ENCODE measurements around the gene MYO1F.

Gene MYO1F

DNA sequence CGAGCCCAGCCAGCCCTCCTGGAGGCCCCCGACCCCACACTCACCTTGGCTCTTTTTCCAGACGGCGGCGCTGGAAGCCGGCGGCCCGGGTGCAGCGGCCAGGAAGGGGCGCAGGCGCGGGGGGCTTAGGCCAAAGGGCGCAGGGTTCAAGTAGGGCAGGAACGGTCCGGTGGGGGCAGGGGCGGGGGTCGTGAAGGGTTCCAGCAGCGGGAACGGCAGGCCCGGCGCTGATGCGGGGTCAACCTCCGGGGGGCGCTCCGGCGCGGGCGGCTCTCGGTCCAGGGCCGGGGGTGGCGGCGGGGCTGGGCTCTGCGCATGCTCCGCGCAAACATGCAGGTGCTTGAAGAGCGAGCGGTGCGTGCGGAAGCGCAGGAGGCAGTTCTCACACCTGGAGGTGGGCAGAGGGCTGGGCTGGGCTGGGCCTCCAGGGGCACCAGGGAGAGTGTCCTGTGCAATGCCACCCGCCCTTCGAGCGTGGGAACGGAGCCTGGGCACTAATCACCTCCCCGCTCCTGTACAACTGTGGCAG lies 65.6 kb downstream of the MYO1F start:
- H3K4me2 ChIP-seq (ENCODE audit: low read length) = no peak overlapping the region

DNA sequence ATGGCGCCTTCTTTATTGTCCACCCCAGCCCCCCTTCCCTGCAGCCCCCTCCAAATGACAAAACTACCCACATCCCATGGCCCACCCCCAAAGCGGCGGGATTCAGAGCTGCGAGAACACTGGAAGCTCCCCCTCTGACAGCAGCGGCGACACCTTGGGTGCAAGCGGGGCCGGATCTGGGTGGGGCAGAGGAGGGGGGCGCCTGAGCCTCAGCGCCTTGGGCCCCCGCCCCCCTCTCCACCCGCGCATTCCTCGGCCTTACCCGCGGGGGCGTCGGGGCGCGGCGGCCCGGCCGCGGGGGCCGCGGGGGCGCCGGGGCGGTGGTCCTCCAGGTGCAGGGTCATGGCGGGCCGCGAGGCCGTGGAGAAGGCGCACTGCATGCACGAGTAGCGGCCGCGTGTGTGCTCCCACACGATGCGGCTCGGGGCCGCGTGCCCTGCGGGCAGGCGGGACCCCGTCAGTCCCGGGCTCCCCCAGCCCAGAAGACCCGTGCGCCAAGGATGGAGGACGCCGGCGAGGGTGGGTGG lies 66.6 kb downstream of the MYO1F start:
- Histone ChIP-seq H3K4me1 (ENCODE audit: insufficient read depth, low read length, severe bottlenecking) (peaks cover 23% of the 10 kb centered on the region), H4K20me1 (ENCODE audit: insufficient read depth, low read length) (no peaks in the 10 kb centered on the region), H3K9me2 (ENCODE audit: low read depth, low read length) (no peaks in the 10 kb centered on the region), H3K27me3 (ENCODE audit: insufficient read depth, low read length) (no peaks in the 10 kb centered on the region), H2AFZ (ENCODE audit: low read length) (no peak overlapping the region), H3K4me3 (ENCODE audit: low read depth, low read length, poor library complexity, severe bottlenecking) (no peak overlapping the region), H3K36me3 (ENCODE audit: insufficient read depth, low read length) (peaks cover 10% of the 10 kb centered on the region; the same call in 1 of the 2 replicates), H3K9ac (ENCODE audit: low read length) (no peak overlapping the region), H3K79me2 (ENCODE audit: insufficient read depth, low read length) (no peaks in the 10 kb centered on the region), H3F3A (ENCODE audit: insufficient read depth, low read length) (no peaks in the 10 kb centered on the region), H3K27ac (ENCODE audit: low read depth, low read length, poor library complexity, severe bottlenecking) (no peak overlapping the region), H3K9me3 (ENCODE audit: low read length) (no peaks in the 10 kb centered on the region), H3K4me2 (ENCODE audit: low read length) (no peak overlapping the region)
- no peak for TF ChIP-seq EZH2 (IDR thresholded peaks at IDR 0.05; ENCODE audit: borderline replicate concordance, low read length)

More for the DNA sequence above, 65.6 kb downstream of the MYO1F start:
- H4K20me1 ChIP-seq (ENCODE audit: insufficient read depth, low read length) = no peaks in the 10 kb centered on the region
- H3K9ac ChIP-seq (ENCODE audit: low read length) = no peak overlapping the region
- H3K36me3 ChIP-seq (ENCODE audit: insufficient read depth, low read length) = peaks cover 10% of the 10 kb centered on the region; the same call in 1 of the 2 replicates
- H3K27ac ChIP-seq (ENCODE audit: low read depth, low read length, poor library complexity, severe bottlenecking) = no peak overlapping the region
- H3K4me3 ChIP-seq (ENCODE audit: low read depth, low read length, poor library complexity, severe bottlenecking) = no peak overlapping the region
- peaks cover 17% of the 10 kb centered on the region for H3K4me1 ChIP-seq (ENCODE audit: insufficient read depth, low read length, severe bottlenecking)
- H3F3A ChIP-seq (ENCODE audit: insufficient read depth, low read length) = no peaks in the 10 kb centered on the region
- no peaks in the 10 kb centered on the region for H3K9me3 ChIP-seq (ENCODE audit: low read length)
- TF ChIP-seq CTCF (IDR thresholded peaks at IDR 0.05; ENCODE audit: low read length) (peak; percentile 7; the same call in 1 of the 2 replicates), EZH2 (IDR thresholded peaks at IDR 0.05; ENCODE audit: borderline replicate concordance, low read length) (no peak)
- no peaks in the 10 kb centered on the region for H3K79me2 ChIP-seq (ENCODE audit: insufficient read depth, low read length)
- H3K9me2 ChIP-seq (ENCODE audit: low read depth, low read length) = no peaks in the 10 kb centered on the region
- no peaks in the 10 kb centered on the region for H3K27me3 ChIP-seq (ENCODE audit: insufficient read depth, low read length)
- H2AFZ ChIP-seq (ENCODE audit: low read length) = no peak overlapping the region

DNA sequence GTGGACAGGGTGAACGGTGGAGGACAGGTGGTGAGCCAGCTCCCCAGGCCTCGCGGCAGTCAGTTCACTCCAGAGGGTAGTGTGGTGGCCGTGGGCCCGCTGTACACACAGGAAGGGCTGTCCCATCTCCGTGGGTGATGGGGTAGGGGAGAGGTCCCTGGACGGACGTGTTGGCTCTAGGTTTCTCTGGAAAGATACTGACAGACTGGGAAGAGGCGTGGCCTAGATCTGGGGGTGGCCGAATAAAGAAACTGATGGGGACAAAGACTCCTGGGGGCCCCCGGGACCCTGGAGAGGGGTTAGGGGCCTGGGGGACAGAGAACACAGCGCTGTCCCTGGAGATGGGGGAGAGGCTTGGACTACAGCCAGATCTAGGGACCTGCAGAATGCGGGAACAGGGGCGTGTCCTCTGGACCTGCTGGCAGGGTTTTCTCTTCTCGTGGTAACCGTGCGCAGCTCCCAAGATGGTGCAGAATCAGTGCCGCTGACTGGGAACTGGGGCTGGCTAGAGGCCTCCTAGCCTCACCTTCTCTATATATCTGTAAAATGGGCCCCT lies 70.8 kb downstream of the MYO1F start:
- peaks cover 5% of the 10 kb centered on the region; the same call in 1 of the 2 replicates for H3K36me3 ChIP-seq (ENCODE audit: insufficient read depth, low read length)
- peak overlapping the region; percentile 88; the same call in 1 of the 2 replicates for H2AFZ ChIP-seq (ENCODE audit: low read length)
- no peaks in the 10 kb centered on the region for H3K27me3 ChIP-seq (ENCODE audit: insufficient read depth, low read length)
- no peaks in the 10 kb centered on the region for H3F3A ChIP-seq (ENCODE audit: insufficient read depth, low read length)
- H3K79me2 ChIP-seq (ENCODE audit: insufficient read depth, low read length) = no peaks in the 10 kb centered on the region
- peaks cover 5% of the 10 kb centered on the region for H3K4me1 ChIP-seq (ENCODE audit: insufficient read depth, low read length, severe bottlenecking)
- peak overlapping the region; percentile 64 for H3K4me3 ChIP-seq (ENCODE audit: low read depth, low read length, poor library complexity, severe bottlenecking)
- no peaks in the 10 kb centered on the region for H3K9me2 ChIP-seq (ENCODE audit: low read depth, low read length)
- no peak; the same call in 1 of the 2 replicates for TF ChIP-seq CTCF (IDR thresholded peaks at IDR 0.05; ENCODE audit: low read length)
- TF ChIP-seq EZH2 (IDR thresholded peaks at IDR 0.05; ENCODE audit: borderline replicate concordance, low read length) = no peak
- H4K20me1 ChIP-seq (ENCODE audit: insufficient read depth, low read length) = no peaks in the 10 kb centered on the region
- peak overlapping the region; percentile 98 for H3K4me2 ChIP-seq (ENCODE audit: low read length)
- no peak overlapping the region for H3K27ac ChIP-seq (ENCODE audit: low read depth, low read length, poor library complexity, severe bottlenecking)
- H3K9me3 ChIP-seq (ENCODE audit: low read length) = no peaks in the 10 kb centered on the region
- H3K9ac ChIP-seq (ENCODE audit: low read length) = peak overlapping the region; percentile 54

Measured in OCI-LY1 (cell line).